ENCODE measurements around the gene GNAI3.

GNAI3 gene

GRCh38 chr1:109527098-109527811 lies 21.2 kb upstream of the GNAI3 start:
- no peak for DNase-seq

- DNase-seq: peak; percentile 71 to 88
Measured at GRCh38 chr1:109527846-109528695, 20.3 kb upstream of the GNAI3 start.

- no peak for DNase-seq
Measured at GRCh38 chr1:109528712-109529111, 19.7 kb upstream of the GNAI3 start.

GRCh38 chr1:109529881-109530456 lies 18.4 kb upstream of the GNAI3 start:
- DNase-seq: peak; percentile 91 to 93

GRCh38 chr1:109530457-109531087 lies 17.8 kb upstream of the GNAI3 start:
- DNase-seq: peak; percentile 94 to 99

- DNase-seq: no peak
Measured at GRCh38 chr1:109531380-109531779, 17.0 kb upstream of the GNAI3 start.

- DNase-seq: peak in 1 of 2 experiments; percentile 50
Measured at GRCh38 chr1:109531826-109532364, 16.5 kb upstream of the GNAI3 start.

GRCh38 chr1:109532365-109533136 lies 15.9 kb upstream of the GNAI3 start:
- DNase-seq: peak; percentile 71 to 87

- no peak for DNase-seq
Measured at GRCh38 chr1:109534307-109534858, 14.0 kb upstream of the GNAI3 start.

GRCh38 chr1:109535481-109535880 lies 12.9 kb upstream of the GNAI3 start:
- DNase-seq: no peak

GRCh38 chr1:109535971-109536491 lies 12.4 kb upstream of the GNAI3 start:
- peak in 1 of 2 experiments; percentile 12 for DNase-seq

GRCh38 chr1:109537450-109538178 lies 10.8 kb upstream of the GNAI3 start:
- DNase-seq: no peak

GRCh38 chr1:109538827-109539555 lies 9.4 kb upstream of the GNAI3 start:
- DNase-seq: no peak

GRCh38 chr1:109539676-109540075 lies 8.7 kb upstream of the GNAI3 start, which contains the start of gene GPR61:
GPR61 (plus strand) TSS chr1:109539872; CDS start chr1:109543023, 3,151 bp downstream.
- DNase-seq: no peak

- DNase-seq: no peak
Measured at GRCh38 chr1:109541102-109541501, 7.3 kb upstream of the GNAI3 start.

GRCh38 chr1:109542657-109543056 lies 5.8 kb upstream of the GNAI3 start:
- no peak for DNase-seq

- no peak for DNase-seq
Measured at GRCh38 chr1:109543283-109543987, 5.0 kb upstream of the GNAI3 start.

- DNase-seq: no peak
Measured at GRCh38 chr1:109543988-109544735, 4.3 kb upstream of the GNAI3 start.

Data from NCI-H524 (cell line).